Activated CD4-positive, alpha-beta T cell treated with anti-CD3 and anti-CD28 coated beads for 4 hours (primary cell): ENCODE data around the gene C1orf167.

ENCODE experiments used
- DNase-seq, 2 donors: peaks; one replicate each; pipeline ENCODE4 v3.0.0-alpha.2; 2020

Gene C1orf167

DNA sequence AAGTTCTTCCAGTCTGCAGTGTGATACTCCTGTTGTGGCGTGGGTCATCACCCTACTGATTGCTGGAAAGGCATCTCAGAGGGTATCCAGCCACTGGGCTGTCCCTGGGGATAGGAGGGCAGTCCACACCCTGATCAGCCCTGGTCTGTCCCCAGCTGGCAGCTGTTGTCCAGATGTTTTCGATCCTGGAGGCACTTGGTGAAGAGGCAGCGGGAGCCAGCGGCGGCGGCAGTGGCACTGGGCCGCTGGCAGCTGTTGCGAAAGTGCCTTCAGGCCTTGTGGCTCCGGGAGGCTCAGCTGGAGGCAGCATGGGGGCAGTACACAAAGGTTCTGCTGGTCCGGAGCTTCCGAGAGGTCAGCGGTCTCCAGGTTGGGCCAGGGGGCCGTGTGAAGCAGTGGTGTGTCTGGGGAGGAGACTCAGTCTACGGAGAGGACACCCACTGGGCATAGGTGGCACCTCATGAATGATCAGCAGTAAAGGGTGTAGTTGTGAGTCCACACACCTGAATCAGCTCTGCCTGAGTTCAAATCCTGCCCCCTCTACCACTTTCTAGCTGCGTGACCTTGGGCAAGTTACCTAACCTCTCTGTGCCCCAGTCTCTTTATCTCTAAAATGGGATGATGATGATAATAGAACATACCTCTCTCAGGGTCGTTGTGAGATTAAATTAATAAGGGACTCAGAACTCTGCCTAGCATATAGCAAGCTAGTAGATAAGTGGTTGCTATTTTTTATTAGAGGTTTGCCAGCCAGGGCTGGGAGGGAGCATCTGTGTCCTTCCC, 6.1 kb downstream of the C1orf167 start:
- no peak for DNase-seq

DNA sequence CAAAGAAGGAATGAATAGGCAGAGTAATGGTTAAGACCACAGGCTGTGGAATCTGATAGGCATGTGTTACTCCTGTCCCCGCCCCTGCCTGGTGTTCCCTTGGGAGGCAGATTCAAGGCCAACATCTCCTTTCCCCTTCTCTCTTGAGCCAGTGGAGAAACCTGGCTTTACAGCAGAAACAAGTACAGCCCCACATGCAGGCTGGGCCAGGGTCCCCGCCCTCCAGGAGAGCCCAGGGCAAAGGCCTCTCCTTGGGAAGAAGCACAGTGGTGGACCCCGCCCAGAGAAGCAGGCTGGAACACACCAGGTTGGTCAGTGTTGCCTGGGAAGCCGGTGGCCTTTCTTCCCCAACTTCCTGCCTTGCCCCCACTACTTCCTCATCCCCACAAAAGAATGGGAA, 6.8 kb downstream of the C1orf167 start:
- DNase-seq: no peak

DNA sequence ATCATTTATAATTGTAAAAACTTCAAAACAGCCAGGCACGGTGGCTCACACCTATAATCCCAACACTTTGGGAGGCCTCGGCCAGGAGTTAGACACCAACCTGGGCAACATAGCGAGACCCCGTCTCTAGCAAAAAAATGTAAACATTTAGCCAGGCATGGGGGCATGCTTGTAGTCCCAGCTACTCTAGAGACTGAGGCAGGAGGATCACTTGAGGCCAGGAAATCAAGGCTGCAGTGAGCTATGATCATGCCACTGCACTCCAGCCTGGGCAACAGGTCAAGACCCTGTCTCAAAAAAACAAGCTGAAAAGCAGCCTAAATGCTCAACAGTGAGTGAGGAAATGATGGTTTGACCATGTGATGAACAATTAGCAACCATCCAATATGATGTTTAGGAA, 7.3 kb downstream of the C1orf167 start:
- DNase-seq: no peak

DNA sequence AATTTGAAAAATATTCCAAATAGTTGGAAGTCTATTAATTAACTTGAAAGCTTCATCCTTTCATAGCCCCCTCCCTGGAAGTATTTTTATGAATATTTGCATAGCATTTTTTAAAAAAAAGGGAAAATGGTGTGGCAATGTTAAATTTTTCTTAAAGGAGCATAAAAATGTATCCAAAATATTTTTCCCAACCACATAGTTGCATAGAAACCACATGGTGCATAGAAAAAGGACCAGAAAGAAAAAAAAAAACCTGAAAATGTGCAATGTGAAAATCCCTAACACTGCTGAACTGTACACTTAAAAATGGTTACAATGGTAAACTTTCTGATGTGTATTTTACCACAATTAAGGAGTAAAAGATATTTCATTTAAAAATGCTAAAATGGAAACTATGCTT, 8.0 kb downstream of the C1orf167 start:
- no peak for DNase-seq

GRCh38 chr1:11771481-11772043, 9.6 kb downstream of the C1orf167 start:
- no peak for DNase-seq

- DNase-seq: no peak
Measured at GRCh38 chr1:11772458-11772857, 10.5 kb downstream of the C1orf167 start.

DNA sequence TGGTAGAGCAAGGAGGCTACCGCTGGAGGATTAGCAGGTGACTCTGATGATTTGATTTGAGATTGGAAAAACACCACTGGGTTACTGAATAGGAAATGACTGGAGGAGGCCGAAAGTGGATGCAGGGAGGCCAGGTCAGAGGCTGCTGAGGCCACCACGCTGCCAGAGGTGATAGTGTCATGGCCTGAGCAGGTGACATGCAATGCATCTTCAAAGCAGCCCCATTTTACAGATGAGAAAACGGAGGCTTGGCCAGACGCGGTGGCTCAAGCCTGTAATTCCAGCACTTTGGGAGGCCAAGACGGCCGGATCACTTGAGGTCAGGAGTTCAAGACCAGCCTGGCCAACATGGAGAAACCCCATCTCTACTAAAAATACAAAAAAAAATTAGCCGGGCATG, 12.8 kb downstream of the C1orf167 start:
- no peak for DNase-seq

- DNase-seq: no peak
Measured at GRCh38 chr1:11777658-11778322, 15.8 kb downstream of the C1orf167 start.

GRCh38 chr1:11778336-11778735, 16.3 kb downstream of the C1orf167 start:
- no peak for DNase-seq

DNA sequence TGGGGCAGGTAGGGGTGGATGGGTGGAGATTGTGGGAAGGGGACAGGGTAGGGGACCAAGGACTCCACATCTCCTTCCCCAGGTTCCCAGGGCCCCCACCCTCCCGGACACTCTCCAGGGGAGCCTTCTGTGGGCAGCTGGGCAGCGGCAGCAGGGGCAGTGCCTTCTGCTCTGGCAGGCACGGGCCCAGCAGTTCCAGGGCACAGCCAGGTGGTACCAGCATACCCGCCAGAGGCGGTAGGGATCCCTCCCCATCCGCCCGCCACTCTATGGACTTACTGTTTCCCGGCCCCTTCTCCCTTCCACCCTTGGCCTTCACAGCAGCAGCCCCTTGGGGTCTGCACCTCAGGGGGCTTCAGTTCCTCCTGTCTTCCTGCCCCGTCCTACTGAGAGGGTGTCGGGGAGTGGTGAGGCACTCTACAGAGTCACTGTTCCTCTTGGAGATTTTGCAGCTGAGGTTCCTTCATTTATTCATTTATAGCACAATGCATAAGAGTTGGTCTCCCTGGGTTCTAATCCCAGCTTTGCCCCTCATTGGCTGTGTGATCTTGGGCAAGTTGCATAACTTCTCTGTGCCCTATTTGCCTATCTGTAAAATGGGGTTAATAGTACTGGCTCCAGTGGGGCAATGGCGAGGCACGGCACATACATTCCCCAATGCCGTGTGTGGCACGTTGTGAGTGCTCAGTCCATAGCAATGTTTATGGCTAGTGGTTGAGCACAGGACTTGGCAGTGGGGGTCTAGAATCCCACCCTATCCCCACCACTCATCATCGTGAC, 17.0 kb downstream of the C1orf167 start:
- no peak for DNase-seq

DNA sequence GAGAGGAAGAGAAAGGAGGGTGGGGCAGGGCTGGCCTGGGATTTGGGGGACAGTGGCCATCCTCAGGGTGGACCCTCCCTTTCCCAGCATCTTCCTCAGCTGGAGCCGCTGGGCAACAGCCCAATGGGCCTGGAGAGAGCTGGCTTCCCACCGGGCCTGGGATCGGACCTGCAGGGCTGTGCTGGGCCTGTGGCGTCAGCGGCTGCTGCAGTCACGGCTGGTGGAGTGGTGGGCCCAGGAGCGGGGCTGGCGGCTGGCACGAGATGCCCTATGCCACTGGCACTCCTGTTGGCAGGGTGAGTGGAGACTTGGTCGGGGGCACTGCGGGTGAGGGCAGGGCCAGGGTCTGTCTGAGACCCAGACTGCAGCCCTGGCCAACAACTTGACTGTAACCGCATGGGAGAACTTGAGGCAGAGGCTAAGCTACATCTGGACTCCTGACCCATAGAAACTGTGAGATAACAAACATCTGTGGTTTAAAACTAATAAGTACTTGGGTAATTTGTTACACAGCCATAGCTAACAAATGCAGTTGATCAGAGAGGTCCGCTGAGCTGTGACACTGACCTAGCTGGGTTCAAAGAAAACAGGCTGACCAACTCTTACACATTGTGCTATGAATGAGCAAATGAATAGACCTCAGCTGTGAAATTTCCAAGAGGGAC, 17.9 kb downstream of the C1orf167 start:
- no peak for DNase-seq

DNA sequence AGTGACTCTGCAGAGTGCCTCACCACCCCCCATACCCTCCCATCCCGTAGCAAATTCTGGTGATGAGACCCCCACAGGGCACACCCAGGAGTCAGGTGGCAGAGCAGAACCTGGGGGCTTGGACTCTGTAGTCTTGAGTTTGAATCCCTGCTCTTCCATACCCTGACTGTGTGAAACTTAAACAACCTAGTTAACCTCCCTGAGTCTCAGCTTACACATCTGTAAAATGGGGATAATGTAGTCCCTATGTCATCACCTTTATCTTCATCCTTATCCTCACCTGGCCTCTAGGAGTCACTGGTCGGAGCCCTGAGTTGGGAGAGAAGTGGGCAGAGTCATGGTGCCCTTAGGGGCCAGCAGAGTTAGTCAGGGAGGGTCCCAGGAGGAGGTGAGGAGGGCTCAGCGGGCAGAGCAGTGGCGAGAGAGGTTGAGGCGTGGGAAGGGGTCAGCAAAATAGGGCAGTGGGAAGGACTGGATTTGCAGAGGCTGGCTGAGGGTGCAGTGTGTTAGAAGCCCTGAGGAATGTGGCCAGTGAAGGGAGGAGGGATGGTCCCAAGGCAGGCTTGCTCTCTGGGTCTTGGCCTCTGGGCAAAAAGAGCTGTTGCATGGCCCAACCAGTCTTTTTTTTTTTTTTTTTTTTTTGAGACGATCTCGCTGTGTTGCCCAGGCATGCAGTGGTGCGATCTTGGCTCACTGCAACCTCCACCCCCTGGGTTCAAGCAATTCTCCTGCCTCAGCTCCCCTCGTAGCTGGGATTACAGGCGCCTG, 18.6 kb downstream of the C1orf167 start:
- DNase-seq: no peak

DNA sequence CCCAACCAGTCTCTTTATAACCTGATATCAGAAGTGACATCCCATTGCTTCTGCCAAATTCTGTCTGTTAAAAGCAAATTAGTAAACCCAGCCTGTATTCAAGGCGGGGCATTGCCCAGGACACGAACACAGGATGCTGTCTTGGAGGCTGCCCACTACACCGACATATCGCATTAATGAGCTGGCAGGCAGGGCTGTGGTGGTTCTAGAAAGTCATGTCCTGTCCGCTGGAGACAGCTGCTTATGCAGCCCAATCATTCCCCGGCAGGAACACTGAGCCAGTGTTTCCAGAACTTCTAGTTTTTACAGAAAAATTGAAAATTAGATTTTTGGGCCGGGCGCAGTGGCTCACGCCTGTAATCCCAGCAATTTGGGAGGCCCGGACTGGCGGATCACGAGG, 19.3 kb downstream of the C1orf167 start:
- no peak for DNase-seq

DNA sequence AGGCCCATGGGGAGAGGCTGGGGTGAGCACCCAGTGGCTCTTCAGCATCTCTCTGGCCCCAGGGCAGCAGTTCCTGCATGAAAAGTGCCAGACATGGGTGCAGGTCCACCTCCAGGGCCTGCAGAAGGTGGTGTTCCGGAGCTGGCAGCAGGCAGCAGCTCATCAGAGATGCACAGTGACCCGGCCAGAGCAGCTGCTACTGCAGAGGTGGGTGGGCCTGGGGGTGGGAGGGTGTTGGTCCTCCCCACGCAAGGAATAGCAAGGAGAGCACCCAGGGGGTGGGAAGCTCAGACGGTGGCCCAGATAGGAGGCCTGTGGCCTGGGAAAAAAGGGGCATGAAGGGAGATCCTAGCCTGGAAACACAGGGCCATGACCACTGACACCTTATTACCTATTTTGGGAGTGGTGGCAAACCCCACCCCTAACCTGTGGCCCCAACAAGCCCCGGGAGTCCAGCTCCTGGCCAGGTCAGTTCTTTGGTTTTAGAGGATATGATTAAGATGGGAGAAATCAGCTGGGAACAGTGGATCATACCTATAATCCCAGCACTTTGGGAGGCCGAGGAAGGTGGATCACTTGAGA, 20.2 kb downstream of the C1orf167 start:
- DNase-seq: no peak

- DNase-seq: no peak
Measured at GRCh38 chr1:11783556-11783955, 21.6 kb downstream of the C1orf167 start.

GRCh38 chr1:11784256-11784992, 22.4 kb downstream of the C1orf167 start:
- DNase-seq: no peak

GRCh38 chr1:11784993-11785769, 23.2 kb downstream of the C1orf167 start:
- DNase-seq: peak; percentile 24 to 29

DNA sequence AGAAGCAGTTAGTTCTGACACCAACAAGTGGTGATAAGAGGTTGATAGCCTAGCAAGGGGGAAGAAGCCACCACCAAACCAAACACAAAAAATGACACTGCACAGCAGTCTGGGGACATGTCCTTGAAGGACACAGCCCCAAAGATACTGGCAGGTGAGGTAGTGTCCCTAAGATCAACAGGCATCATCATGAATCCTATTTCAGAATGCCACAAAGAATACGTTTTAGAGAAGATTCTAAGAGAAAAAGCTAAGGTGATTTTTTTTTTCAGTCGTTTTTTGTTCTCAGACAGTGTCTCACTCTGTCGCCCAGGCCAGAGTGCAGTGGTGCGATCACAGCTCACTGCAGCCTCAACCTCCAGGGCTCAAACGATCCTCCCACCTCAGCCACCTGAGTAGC, 24.2 kb downstream of the C1orf167 start:
- DNase-seq: no peak

DNA sequence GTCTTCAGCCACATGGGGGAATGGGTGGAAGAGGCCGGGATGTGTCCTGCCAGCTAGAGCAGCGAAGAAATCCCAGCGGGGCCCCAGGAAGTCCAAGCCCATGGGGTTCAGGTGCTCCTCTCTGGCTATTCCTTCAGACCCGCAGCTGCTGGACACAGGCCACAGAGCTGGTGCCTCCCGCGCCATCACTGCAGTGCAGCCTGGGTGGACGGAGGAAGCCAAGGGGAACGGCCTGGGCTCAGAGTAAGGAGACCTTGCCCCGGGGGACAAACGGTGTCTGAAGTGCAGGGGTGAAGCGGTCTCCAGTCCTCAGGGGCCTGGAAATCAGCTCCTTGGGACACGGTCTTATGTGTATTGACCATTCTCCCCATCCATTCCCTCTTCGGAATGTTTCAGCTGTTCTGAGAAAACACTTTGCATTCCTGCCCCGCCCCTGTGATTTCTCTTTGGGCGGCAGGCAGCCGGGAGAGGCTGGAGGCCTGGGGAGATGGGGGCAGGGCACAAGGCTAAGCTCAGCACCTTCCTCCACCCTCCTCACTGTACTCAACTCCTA, 25.3 kb downstream of the C1orf167 start:
- DNase-seq: no peak
